GM18520 (cell line): ENCODE data around the gene PHF21A.
"Not testable (repeated sequence)": the region's sequence is repeated elsewhere in the genome, so short reads cannot be mapped to it uniquely, and the experiment has no call there.

Experiments
- ATAC-seq: cut with Tn5 transposase; IDR thresholded peaks from one replicate; pipeline ENCODE4 v1.9.1; 2021; ENCODE audit not compliant: unreplicated experiment

PHF21A gene

DNA sequence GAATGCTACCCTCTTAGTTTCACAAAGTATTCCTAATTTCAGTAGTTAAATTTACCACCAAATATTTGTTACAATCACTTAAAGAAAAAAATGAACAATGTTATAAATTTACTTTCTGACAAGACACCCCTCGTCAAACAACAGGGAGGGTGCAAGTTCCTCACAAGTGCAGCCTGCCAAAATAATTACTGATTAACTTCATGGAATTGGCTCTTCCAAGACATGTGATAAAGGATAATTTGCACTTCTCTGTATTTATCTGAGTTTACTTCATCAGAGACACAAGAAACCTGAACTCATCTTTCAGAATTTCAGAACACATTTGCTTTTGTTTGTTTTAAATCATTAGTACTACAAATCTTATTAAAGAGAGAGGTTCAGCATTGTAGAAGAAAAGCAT, 132.3 kb downstream of the PHF21A start:
- ATAC-seq = no peak

DNA sequence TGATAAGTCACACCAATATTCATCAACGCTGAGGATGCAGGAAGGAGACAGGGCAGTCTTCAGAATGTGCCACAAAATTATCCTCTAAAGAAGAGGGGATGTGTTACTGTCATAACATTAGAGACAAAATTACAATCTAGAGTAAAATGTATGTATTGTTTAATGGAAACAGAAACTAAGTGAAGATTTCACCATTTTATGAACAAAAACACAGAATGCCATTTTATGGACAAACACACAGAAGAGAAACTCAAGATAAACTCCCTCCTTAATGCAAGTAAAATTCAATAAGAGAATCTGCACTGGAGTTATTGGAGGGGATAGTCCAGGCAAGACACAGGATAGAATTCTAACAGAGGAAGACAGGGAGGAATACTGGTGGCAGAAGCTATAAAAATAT, 136.0 kb downstream of the PHF21A start:
- ATAC-seq = no peak

- ATAC-seq = no peak
Observed at GRCh38 chr11:45984192-45984591, 137.1 kb downstream of the PHF21A start.

- ATAC-seq = no peak
Observed at GRCh38 chr11:45983471-45983845, 137.8 kb downstream of the PHF21A start.

DNA sequence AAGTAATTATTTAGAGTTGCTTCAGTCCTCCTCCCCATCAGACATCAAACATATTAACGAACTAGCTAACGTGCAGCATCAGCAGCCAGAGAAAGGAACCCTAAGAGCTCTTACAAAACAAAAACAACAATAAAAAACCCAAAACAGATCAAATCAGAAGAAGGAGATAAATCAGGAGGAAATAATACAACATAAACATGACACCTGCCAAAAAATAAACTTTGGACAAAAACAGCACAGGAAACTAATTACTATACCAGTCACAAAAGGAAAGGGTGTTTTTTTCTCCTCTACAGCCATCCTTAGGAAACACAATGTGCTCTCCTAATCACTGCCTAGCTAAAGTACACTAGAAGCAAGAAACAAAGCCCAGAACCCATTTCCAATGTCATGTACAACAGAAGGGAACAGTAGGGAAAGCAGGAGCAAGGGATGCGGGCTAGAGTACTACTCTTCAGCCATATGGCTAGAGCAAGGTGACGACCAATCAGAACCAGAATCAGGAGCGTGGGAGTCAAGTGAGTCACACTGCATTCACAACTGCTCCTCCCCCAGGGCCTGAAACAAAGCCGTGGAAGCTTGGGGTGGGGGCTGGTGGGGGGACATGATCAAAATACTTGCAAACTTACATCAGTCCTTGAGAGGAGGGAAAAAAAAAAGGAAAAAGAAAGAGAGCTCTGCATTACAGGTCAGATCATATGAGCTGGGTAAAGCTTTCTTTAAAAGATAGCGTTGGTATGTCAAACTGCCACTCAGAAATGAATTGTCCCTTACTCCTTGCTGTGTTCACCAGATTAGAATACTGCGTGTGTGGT, 138.4 kb downstream of the PHF21A start:
- ATAC-seq = no peak

GRCh38 chr11:45981826-45982225, 139.4 kb downstream of the PHF21A start:
- not testable (repeated sequence) for ATAC-seq

DNA sequence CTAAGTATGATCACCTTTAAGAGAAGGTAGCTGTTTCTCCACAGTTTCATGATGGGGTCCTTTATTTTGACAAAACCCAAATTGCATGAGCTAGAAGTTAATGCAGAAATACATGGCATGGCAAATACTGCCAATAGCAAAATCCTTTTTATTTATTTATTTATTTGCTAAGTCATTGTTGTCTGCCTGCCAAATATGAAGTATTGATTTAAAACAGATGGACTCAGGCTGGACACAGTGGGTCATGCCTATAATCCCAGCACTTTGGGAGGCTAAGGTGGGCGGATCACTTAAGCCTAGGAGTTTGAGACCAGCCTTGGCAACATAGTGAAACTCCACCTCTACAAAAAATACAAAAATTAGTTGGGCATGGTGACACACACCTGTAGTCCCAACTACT, 146.4 kb downstream of the PHF21A start:
- no peak for ATAC-seq

GRCh38 chr11:45973601-45974000, 147.7 kb downstream of the PHF21A start:
- no peak for ATAC-seq

DNA sequence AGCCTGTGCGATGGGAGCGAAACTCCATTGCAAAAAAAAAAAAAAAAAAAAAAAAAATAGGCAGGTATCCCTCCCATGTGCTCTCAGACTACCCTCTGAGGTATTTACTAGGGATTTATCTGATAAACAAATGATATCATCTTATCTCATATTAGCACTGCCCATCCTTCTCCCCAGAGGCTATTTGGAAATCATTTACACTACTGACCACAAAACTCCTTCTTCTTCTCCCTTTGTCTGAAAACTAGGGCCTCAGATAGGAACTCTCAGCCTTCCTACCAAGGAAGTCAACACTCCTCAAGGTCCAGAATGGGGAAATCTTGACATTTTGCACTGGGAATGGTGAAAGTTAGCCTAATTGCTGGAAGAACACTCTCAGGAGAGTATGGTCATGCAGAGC, 152.4 kb downstream of the PHF21A start:
- no peak for ATAC-seq

- no peak for ATAC-seq
Observed at GRCh38 chr11:45967506-45967905, 153.7 kb downstream of the PHF21A start.

DNA sequence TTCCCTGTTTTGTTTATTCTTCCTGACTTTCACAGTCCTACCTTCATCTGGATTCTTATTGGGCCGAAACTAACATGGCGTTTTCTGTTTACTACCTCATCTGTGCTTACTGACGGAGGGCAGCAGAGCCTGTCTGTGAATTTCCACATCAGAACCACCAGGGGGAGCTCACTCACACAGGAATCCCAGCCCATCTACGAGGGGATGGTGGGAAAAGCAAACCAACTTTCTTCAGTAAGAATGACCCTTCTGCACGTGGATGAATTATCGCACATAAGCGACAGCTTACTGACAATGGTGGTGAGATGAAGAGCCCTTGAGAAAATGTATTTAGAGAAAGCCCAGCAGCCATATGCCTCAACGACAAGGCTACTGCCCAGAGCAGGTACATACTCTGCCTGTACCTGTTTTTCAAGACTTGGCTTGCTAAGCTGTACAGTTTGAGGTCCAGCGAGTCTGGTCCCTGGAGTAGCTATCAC, 156.3 kb downstream of the PHF21A start:
- ATAC-seq = no peak

DNA sequence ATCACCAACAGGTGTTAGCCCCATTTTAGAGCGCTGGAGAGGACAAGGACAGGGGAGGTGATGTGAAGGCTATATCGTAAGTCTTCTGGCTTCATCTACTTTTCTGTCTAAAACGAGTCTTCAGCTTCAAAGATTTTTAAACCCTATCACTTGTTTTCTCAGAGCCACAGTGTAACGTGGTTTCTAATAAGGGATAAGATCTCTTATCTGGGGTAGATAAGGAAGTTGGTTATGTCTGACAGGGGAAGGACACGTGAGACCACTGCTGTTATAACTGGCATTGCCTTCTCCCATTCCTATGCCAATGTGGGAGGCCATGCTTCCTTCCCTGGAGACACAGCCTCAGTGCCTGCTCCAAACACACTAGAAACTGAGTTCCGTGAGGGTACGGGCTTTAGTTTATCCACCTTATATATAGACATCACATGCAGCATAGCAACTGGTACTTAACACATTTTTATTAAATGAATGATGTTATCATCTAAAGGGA, 159.5 kb downstream of the PHF21A start:
- ATAC-seq = no peak

GRCh38 chr11:45960387-45961095, 160.7 kb downstream of the PHF21A start:
- no peak for ATAC-seq

DNA sequence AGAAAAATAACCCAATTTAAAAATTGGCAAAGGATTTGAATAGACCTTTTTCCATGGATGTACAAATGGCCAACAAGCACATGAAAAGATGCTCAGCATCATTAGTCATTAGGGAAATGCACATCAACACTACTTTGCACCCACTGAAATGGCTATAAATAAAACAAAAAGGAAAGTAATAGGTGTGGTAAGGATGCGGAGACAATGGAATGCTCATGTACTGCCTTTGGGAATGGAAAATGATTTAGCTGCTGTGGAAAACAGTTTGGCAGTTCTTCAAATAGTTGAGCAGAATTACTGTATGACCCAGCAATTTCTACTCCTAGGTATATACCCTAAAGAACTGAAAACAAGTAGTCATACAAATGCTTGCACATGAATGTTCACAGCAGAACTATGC, 161.4 kb downstream of the PHF21A start:
- no peak for ATAC-seq

GRCh38 chr11:45949992-45950407, 171.3 kb downstream of the PHF21A start:
- no peak for ATAC-seq

DNA sequence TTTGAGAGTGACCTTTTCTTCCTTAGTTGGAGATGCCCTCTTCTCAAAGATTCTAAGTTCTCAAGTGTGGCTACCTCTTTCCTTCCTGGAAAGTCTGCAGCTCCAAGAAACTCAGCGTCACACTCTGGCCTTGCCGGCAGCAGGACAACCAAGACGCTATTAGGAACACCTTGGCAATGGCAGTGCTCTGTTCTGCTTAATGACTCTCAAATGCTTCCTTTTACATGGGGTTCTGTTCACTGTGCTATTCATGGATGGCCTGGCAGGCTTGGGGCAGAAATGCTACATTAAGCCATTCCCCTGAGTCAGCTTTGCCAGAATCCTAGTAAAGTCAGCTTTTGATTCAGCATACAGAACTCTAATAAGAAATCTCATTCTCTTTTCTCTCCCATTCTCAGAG, 172.9 kb downstream of the PHF21A start:
- ATAC-seq = no peak

GRCh38 chr11:45947885-45948284, 173.4 kb downstream of the PHF21A start:
- ATAC-seq = no peak

DNA sequence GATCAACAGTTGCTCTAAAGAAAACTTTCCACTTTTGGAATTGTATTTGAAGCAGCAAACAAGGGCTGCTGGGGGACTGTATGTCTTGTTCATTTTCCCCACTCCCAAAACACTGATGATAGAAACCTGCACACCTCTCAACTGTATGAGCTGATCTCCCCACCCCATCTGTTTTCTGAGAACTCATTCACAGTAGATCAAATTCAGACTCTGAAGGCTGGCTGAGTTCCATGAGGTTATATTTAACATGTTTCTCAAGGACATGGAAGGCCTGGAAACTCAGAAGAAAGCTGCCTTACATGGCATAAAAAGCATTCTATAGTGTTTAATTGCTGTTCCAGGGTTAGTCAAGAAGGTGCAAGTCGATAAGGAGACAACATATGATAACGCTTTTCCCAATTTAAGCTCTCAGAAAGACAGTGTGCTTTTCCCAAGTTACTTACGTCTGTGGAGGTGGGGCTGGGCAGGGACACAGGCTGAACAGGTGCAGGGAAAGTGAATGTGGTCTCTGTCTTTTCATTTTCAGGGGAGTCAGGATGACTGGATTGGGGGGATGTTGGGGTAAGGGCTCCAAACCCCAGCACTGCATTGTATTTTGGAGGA, 175.8 kb downstream of the PHF21A start:
- ATAC-seq = no peak

DNA sequence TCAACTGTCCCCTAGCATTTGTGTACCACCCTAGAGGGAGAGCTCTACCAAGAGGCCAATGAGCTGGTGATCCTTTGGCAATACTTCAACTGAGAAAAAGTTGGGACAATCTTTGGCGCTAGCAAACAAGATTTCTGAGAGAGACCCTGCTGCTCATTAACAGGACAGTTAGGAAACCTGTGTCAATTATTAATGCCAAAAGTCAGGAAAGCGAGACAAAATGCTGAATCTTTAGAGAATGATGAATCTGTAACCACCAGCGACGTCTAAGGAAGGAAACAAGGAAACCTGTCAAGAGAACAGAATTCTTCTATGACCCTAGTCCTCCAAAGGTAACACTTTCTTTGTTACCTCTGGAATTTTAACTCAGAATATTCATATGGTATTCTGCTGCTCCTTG, 178.9 kb downstream of the PHF21A start:
- no peak for ATAC-seq

GRCh38 chr11:45941285-45941684, 180.0 kb downstream of the PHF21A start:
- ATAC-seq = no peak

DNA sequence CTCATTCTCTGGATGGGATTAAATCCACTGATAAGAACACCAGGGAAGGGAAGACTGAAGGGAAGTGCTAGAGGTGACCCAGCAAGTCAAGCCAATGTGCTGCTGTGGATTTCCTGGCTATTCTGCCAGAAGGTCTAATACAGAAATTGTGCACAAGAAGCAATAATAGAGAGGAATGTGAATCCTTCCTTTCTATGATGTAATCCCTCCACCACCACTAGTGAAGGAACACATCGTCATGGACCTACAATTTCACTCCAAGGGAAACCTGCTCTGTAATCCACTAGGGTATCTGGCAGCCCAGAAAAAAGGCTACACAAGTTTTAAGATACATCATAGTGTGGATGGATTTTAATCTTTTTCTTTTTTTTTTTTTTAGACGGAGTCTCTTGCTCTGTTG, 181.4 kb downstream of the PHF21A start:
- ATAC-seq = no peak

DNA sequence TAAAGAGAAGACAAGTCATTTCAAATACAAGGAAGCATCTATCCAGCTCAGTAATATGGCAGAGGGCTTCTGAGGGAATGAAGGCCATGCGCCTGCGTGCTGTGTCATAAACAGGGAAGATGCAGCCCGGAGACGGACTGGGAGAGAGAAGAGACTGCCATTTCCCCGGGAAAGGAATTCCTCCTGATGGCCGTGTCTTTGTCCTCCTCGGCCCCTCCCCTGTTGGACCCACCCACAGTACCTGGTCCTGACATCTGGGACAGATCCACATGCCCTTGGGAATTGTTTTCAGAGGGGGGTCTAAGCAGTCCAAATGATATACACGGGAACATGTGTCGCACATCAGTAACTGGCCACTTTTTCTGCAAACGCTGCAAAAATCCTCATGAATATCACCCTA, 183.3 kb downstream of the PHF21A start:
- ATAC-seq = no peak
